Measurements from ENCODE around the gene DNAJC15.

DNAJC15 gene

DNA sequence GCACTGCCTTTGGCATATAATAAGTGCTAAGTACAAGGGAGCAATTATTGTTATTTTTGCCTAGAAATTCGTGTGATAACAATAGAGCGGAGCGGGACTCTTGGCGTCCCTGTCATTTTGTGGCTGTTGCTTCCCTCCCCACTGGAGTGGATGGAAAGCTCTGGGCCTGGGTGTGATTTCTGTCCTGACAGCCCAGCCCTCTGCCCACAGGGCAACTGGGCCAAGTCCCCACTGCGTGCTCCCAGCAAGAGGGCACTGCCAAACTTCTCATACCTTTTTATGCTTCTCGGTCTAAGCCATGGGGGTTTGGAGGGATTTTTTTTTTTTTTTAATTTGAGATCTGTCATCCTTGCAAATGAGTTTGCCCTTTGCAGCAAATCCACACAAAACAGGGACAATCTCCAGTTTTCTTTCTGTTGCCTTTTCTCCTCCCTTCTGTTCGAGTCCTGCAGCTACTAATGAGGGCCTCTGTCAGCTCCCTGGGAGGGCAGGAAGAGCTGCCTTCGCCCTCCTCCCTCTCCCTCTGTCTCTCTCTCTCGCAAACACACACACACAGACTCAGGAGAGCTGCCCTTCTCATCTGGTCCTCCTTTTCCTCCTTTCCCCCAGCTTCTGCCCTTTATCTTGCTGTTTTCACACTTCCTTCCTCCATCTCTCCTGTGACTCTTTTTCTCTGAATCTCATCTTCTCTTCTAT is 103.9 kb downstream of the DNAJC15 start:
- DNase-seq (ENCODE audit: low spot score): no peak

DNA sequence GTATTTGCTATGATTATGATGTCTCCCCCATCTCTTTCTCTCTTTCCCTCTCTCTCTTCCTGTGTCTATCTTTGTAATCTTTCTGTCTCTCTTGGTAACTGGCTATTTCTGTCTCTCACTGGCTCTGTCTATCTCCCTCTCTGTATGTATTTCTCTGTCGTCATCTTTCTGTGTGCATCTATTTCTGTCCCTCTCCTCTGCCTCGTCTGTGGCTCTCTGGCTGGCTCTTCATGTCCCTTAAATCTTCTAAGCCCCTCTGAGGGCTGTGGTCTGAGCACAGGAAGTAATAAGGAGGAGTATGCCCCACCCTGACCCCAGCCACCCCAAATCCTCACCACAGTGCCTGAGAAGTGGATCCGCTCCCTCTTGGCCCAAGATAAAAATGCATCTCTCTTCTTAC is 104.4 kb downstream of the DNAJC15 start:
- no peak for DNase-seq (ENCODE audit: low spot score)

DNA sequence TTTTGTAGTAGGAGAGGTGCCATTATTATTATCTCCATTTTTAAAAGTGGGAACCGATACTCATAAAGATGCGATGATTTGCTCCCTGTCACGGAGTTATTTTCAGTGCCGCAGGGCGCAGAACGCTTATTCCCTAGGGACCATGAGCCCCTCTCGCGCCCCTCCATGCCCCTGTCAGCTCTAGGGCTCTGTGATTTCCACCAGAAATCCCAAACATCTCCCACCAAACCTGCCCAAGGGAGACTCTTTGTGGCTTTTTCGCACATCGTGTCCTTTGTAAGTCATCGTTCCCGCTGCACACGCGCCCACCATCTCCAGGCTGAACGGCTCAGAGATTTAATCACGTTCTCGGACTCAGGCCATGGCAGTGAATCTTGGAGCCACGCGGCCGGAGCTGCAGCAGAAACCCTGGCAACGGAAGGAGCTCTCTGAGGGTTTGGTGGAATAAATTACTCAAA is 105.1 kb downstream of the DNAJC15 start:
- DNase-seq (ENCODE audit: low spot score): no peak

DNA sequence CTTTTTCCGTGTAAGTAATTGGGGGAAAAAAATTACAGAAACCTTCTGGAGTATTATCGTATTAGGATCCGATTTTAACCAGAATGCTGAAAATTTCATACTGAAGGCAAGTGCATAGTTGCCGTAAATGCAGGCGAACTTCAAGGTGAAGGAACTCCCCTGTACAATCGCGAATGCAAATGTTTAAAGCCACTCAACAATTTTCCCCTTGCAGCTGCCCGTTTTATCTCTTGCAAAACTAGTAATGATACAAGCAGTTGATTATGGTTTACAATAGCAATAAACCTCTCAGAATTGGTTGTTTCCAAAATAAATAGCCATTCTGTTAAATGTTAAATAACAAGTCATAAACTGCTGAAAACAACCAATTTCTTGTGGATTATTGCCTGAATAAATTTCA is 105.7 kb downstream of the DNAJC15 start:
- no peak for DNase-seq (ENCODE audit: low spot score)

DNA sequence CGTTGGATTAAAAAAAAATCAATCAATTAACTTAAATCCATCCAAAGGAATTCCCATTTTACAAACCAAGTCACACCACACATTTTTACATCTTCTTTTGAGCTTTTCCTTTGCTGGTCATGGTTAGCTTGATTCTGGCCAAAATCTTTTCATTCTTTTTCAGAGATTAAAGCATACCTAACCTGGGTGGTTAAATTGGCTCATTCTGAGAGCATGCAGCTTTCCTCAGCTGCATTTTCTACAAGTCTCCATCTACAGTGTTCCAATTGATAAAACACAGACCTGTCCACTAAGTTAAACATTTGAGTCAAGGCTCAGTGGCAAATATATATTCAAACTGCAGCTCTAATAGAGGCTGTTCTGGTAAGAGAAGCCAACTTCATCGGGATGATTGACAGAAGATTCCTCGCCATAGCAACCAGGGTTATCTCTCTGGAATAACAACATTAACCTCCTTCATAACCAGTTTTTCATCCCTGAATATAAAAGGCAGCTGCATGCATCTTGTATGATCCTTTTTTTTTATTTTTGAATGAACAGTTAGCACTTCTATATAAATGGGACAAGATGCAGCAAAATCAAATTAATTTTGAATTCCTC is 106.2 kb downstream of the DNAJC15 start:
- DNase-seq (ENCODE audit: low spot score): no peak

DNA sequence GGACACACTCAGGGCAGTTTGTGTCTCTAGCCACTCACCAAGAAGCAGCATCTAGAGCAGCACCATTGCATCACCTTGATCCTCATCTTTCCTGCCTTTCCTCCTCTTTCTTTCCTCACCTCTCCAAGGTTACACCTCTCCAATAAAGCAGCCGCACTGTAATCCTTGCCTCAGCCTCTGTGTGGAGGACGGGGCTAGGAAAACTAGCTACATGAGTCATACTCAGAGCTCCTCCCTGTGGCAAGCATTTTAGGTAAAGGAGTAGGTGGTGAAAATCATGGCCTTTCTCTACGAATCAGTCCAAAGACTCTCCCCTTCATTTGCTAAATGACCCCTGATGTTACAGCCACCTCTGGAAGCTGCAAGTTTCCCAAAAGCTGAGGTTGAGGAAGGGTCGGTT is 108.9 kb downstream of the DNAJC15 start:
- DNase-seq (ENCODE audit: low spot score): peak; percentile 26

DNA sequence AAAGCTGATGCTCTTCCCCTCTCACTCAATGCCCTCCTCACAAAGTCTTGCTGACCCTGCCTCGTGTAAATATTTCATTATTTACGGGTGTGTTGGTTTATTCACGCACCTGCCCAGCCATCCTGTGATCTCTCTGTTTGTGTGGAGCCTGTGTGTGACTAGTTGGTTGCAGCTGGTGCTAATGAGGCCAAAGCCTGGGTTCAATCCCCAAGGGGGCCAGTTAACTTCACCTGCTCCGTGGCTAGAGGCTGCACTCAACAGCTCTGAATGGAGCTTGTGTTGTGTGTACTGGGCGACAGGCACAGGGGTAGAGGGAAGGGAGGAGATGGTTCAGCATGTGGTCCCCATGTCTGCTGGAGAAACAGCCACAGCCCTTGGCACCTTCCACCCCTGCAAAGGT is 109.5 kb downstream of the DNAJC15 start:
- DNase-seq (ENCODE audit: low spot score): no peak

DNA sequence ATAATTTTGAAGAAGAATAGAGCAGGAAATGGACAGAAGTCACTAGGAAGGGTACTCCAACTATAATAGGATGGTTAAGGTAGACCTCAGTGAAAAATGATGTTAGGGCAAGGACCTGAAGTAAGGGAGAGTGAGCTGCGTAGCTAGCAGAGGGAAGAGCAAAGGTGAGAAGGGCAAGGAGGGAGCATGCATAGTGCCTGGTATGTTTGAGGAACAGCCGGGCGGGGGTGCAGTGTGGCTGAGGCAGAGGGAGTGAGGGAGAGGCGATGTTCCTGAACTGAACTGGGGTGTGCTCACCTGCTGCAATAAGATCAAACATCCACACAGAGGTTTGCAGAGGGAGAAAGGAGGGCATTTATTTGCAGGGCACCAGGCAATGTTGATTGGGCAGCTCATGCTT is 110.4 kb downstream of the DNAJC15 start:
- DNase-seq (ENCODE audit: low spot score): no peak

DNA sequence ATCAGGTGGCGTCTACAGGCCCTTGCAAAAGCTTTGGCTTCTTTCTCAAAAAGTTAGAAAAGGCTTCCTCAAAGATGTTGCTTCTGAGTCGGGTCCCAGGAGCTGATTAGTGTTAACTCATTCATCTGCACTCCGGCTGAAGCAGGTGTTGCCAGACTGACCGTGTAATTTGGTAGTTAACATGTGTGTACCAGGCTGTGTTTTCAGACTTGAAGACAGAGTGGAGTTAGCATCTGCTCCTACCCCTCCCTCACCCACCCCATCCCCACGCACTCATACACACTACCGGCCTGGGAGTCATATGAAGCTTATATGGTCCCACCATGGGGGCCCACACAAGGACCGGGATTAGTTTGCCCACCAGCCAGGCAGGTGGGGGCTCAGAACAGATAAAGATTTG is 111.5 kb downstream of the DNAJC15 start:
- no peak for DNase-seq (ENCODE audit: low spot score)

DNA sequence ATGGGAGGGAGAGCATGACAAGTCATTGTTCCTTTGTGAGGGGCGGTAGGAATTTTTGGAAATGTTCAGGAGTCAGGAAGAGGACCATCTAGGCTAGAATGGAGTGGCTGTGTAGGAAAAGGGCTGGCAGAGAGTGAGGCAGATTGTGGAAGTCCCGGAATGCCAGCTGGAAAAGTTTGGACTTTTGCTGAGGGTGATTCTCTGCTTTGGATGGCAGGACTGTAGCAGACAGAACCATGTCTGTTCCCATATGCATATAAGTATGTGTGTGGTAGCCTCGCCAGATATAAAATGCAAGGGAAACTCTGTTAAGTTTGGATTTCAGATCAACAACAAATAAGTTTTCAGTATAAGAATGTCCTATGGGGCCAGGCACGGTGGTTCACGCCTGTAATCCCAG is 112.1 kb downstream of the DNAJC15 start:
- DNase-seq (ENCODE audit: low spot score): no peak

DNA sequence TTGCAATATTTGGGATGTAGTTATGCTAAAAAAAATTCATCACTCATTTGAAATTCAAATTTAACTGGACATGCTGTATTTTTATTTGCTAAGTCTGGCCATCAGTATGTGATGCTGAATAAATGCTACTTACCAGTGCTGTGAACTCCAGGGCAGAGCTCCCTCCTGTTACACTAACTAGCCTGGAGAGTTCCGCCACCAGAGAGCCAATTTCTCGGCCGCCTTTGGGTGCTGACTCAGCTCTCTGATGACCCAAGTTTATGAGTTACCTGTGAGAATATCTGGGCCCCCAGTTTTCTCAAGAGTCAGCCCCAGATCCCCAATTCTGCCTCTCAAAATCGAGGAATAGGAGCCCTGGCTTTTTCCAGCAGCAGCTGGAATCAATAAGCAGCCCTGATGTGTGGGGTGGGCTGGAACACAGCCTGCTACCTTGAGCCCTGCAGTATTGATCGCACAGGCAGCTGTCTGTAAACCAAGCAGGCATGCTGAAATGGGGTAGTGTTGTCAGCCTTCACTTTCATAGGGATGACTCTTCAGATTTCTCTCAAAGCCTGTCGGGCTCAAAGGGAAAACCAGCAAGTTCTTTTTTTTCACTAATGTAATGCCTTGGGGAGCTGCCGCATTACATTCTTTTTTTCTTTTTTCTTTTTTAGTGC is 113.7 kb downstream of the DNAJC15 start:
- no peak for DNase-seq (ENCODE audit: low spot score)

DNA sequence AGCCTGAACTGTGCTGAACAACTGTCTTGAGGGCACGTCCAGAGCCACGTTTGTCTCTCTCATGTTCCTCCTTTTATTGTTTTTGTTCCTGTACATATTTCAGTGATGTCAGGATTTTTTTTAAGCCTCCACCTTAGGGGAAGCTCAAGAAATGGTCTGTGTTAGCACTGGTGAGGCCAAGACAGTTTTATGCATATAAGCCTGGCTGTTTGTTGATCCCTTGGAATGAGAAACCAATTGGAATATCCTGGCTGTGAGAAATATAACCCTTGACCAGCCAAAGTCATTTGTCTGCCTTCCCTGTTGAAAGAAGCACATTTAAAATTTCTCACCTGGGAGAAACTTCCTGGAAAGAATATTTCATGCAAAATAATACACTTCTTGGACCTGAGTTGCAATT is 115.8 kb downstream of the DNAJC15 start:
- no peak for DNase-seq (ENCODE audit: low spot score)

DNA sequence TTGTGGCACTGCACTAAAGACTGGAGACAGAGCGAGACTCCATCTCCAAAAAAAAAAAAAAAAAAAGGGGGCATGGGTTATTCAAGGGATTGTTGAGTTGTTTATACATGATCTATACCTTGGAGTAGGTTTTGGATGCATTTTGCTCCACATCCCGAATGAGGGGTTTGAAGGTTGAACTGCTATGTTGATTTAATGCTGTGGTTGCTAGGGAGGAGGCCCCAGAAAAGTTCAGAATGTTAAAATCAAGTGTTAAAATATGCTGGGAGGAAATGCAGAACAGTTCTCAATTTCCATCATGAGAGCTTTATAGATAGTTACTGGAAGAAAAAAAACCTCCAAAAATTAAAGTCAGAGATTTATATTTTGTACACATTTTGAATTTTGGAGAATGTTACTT is 116.5 kb downstream of the DNAJC15 start:
- DNase-seq (ENCODE audit: low spot score): no peak

DNA sequence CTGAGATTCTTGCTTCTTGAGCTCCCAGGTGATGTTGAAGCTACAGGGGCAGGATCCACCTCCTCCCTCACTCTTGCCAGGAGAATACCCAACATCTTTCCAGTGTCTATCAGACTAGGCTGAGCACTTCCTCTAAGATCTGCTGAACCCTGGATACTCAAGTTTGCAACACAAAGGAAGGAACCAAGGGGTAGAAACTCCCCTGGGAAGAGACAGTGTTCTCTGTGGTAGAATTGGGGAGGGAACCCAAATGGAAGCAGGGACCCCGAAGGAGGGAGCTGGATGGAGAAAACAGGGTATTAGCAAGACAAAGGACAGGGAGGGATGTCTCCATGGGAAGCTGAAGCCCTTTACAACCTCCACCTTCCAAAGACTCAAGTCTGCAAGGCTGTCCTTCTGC is 117.6 kb downstream of the DNAJC15 start:
- no peak for DNase-seq (ENCODE audit: low spot score)

DNA sequence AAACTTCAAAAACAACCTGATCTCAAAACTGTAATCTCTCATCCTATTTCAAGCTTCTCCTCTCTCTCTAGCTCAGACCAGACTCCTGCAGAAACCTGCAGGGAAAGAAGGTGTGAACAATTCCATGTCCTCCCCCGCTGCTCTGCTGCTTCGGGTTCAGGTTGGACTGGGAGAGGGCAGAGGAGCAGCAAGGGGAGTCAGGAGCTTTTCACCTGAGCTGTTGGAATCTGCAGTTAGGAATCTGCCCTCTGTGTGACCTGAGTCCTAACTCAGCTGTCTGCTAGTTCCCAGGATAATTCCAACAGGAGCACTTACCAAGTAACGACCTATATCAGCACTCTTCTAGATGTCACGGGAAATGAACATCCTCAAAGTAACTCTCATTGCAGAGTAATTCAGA is 118.3 kb downstream of the DNAJC15 start:
- no peak for DNase-seq (ENCODE audit: low spot score)

DNA sequence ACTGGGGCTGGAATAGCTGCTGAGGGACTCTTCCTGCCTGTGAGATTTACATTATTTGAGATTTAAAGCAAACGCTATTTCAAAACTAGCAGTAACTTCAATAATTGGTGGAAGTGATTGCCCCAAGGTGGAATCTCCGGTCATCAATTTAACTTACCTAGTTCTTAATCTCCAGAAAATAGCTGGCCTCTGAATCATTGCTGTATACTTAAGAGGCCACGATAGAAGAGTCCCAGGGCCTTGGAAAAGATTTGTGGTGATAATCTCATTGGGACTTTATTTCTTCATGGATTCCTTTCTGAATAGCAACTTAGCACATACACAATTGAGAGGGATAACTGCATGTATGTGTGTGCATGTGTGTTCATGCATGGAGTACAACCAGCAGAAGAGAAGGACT is 120.2 kb downstream of the DNAJC15 start:
- DNase-seq (ENCODE audit: low spot score): no peak

DNA sequence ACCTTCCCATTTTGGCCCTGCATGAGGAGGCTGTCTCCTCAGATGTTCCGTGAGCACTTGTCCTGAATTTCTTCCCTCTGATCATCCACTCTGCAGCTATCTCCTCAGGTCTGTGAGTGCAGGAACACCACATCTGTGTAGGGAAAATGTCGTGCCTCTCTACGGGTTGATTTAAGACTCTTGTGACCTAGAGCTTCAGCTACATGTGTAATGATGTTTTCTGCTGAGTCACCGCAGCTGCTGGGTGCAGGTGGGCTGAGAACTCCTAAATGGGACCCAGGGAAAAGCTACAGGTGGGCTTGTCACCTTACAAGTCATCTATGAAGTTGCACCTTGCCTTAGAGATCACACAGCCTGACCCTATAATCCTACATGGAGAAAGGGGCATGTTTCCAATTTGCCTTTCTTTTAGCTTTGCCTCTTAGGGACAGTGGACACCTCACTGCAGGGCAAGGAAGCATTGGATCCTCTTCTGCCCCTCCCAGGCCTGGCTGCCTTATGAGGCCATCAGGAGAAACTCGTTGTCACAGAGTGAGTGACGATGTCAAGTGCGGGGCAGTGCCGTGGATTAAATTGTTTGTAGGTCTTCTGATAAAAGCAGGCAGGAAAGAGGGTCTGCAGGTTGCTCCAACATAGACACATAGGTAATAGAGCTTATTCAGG is 122.3 kb downstream of the DNAJC15 start:
- no peak for DNase-seq (ENCODE audit: low spot score)

DNA sequence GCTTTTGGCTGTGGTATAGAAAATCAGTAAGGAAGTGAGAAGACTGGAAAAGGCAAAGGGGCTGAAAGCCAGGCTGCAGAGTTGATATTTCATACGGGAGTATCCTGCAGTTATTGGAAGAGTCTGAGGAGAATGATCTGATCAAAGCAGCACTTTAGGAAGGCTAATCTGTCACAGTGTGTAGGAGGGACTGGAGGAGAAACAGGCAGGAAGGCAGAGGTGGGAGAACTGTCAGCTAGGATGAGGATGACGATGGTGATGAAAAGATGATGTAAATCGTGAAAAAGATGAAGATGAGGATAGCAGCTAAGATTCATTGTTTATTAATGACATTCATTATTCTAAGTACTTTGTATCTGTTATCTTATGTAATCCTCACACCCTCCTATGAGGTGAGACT is 123.0 kb downstream of the DNAJC15 start:
- DNase-seq (ENCODE audit: low spot score): no peak

DNA sequence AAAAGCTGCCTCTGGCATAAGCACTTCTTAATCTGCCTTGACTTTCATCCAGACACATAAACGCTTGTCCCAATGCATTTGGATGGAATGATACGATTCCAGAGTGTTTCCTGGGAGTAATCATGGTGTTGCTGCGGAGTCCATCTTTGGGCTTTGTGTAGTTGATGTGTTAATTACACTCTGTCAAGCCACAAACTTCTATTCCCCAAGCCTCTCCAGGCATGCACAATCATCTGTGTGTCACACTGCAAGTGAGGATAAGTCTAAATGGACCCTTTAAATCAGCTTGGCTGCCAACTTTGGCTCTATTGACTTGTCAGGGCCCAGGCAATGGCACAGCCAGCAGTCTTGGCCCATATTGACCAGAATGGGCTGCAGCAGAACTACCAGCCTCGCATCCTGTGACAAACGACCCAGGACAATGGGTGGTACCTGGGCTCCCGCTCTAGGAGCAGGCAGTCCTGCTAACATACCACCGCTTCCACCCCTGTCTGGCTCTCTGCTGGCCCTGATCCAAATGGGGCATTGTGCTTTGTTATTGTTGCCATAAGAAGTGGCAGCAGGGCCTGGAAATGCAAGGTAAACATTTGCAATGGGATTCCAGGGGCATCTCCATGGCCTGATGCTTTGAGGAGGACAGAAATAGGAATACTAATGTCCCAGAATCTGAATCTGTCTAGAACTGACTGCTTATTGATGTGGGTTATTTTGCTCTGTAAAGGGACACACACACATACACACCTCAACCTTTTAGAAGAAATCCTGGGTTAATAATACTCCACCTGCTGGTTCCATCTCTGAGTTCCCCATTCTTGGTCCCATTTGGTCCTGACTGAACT is 127.2 kb downstream of the DNAJC15 start:
- no peak for DNase-seq (ENCODE audit: low spot score)

DNA sequence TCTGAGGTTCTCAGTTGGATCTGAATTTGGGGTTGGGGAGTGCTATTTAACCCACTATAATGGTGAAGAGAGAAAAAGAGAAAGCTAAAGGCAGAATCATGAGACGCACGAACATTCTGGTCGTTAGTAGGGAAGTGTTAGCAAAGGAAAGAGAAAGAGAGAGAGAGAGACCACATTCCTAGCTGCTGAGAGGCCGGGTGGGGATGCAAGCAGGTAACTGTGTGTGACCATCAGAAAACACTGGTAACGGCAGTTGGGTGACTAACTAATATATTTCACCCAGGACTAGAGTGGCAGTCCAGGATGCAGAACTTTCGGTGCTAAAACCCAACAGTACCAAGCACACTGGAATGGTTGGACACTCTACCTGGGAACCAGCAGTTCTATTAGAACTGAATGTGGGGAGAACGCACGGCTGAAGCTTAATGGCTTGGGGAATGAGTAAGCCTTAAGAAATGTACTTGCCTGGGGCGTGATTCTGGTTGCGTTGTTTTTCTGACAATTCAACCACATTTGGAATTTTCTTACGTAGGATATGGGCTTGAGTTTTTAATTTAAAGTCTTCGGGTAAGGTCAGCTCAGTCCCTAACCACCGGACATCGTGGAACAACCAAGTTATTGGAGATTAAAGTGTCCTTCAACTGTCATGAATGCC is 130.2 kb downstream of the DNAJC15 start:
- peak; percentile 68 for DNase-seq (ENCODE audit: low spot score)

DNA sequence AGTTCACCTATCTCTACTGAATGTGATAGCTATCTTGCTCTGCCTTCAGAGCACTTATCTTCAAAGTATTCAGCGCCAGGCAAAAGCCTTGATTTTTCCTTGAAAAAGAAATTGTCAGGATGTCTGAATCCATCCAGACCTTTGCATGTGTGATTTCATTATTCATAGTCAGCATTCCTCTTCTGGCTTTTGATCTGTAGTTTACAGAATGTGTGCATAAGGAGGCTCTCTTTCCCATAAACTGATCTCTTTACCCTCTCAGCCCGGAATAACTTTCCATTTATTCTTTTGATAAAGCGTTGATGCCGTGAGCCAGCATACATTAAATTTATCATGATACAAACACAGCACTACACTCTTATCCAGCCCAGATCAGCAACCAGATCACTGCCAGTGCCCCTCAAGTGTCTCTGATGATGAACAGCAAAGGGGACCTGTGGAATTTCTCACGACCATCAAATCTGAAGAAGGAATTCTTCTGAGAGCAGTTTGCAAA is 130.8 kb downstream of the DNAJC15 start:
- peak; percentile 15 for DNase-seq (ENCODE audit: low spot score)
